ENCODE measurements around the gene AP1S3.

DNA sequence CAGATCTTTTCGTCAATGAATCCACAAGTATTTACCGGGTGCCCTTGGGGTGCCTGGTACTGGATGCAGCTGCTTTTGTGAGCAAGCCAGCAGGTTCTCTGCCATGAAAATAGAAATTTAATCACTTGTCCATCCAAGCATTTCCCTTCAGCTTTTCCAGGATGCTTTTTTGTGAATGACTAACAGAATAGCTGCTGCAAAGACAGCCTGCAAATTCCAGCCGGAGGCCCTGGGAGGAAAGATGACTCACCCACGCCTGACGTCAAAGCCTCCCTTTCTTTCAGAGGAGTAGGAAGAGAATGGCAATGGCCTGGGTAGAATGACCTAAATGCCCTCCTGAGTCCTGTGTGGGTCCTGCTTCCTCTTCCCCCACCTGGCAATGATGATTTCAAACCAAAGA is 111.9 kb downstream of the AP1S3 start:
- no peak for TF ChIP-seq EZH2 (IDR thresholded peaks at IDR 0.05; ENCODE audit: borderline replicate concordance, low read length)
- TF ChIP-seq, protein P1, sequence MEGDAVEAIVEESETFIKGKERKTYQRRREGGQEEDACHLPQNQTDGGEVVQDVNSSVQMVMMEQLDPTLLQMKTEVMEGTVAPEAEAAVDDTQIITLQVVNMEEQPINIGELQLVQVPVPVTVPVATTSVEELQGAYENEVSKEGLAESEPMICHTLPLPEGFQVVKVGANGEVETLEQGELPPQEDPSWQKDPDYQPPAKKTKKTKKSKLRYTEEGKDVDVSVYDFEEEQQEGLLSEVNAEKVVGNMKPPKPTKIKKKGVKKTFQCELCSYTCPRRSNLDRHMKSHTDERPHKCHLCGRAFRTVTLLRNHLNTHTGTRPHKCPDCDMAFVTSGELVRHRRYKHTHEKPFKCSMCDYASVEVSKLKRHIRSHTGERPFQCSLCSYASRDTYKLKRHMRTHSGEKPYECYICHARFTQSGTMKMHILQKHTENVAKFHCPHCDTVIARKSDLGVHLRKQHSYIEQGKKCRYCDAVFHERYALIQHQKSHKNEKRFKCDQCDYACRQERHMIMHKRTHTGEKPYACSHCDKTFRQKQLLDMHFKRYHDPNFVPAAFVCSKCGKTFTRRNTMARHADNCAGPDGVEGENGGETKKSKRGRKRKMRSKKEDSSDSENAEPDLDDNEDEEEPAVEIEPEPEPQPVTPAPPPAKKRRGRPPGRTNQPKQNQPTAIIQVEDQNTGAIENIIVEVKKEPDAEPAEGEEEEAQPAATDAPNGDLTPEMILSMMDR (IDR thresholded peaks at IDR 0.05; ENCODE audit: low read length), result no peak
